Natural killer cell (primary cell): ENCODE data around the gene PIGT. TPM values are rescaled to one million over a fixed set of nuclear protein-coding genes. Genes with fewer than 3 reads are reported as not detected.
"Not testable (repeated sequence)": the region's sequence is repeated elsewhere in the genome, so short reads cannot be mapped to it uniquely, and the experiment has no call there.

Source experiments
- ATAC-seq, 3 donors: fragments of 150-1000 bp in 2 of 3; fragments of 200-7000 bp in 1 of 3; cut with Tn5 transposase; 1 replicate in 1 of 3; 2 replicates in 2 of 3; pipeline ENCODE4 v1.10.0; 2021; ENCODE audit warnings: mild to moderate bottlenecking in 2 of 3, moderate library complexity in 2 of 3
- DNase-seq, 2 donors: peaks; one replicate each; pipeline versions ENCODE4 v3.0.0 to v3.0.0-alpha.2; 2013 to 2021; ENCODE audit warnings: mixed read lengths in 1 of 2
- H3K27ac ChIP-seq: one replicate; pipeline ENCODE4 v1.5.1; 2013; ENCODE audit warnings: mild to moderate bottlenecking, low read length
- H3K27me3 ChIP-seq: one replicate; pipeline ENCODE4 v1.6.1; 2013; ENCODE audit warnings: low read length; ENCODE audit not compliant: control insufficient read depth, insufficient read depth
- H3K36me3 ChIP-seq: one replicate; pipeline ENCODE4 v1.6.1; 2013; ENCODE audit warnings: low read length; ENCODE audit not compliant: control insufficient read depth, insufficient read depth
- H3K4me1 ChIP-seq: one replicate; pipeline ENCODE4 v1.6.1; 2013; ENCODE audit warnings: low read length; ENCODE audit not compliant: control insufficient read depth, insufficient read depth
- H3K4me3 ChIP-seq: one replicate; pipeline ENCODE4 v1.5.1; 2013; ENCODE audit warnings: low read length
- H3K9me3 ChIP-seq: one replicate; pipeline ENCODE4 v1.6.1; 2013; ENCODE audit warnings: low read length; ENCODE audit not compliant: control insufficient read depth, insufficient read depth
- H3K27ac Mint-ChIP-seq, 2 donors: one replicate each; pipeline ENCODE4 v1.8.0; 2022; ENCODE audit warnings: mild to moderate bottlenecking in 2 of 2, mixed read lengths in 2 of 2, moderate library complexity in 1 of 2
- H3K27me3 Mint-ChIP-seq, 2 donors: one replicate each; pipeline ENCODE4 v1.8.0; 2022; ENCODE audit warnings: low read depth in 2 of 2, mixed read lengths in 2 of 2
- H3K36me3 Mint-ChIP-seq: one replicate; pipeline ENCODE4 v1.8.0; 2022; ENCODE audit warnings: mixed read lengths
- H3K4me1 Mint-ChIP-seq, 2 donors: one replicate each; pipeline ENCODE4 v1.8.0; 2022; ENCODE audit warnings: mixed read lengths in 2 of 2
- H3K4me3 Mint-ChIP-seq: one replicate; pipeline ENCODE4 v1.8.0; 2022; ENCODE audit warnings: mild to moderate bottlenecking, moderate library complexity, mixed read lengths
- H3K9me3 Mint-ChIP-seq, 2 donors: one replicate each; pipeline ENCODE4 v1.8.0; 2022; ENCODE audit warnings: mixed read lengths in 2 of 2
- WGBS: methylation state at CpG from one replicate; pipeline ENCODE4 v1.1.7; 2013; ENCODE audit warnings: missing lambda C conversion rate; ENCODE audit not compliant: insufficient coverage; 5-methylcytosine and 5-hydroxymethylcytosine counted together
- intact Hi-C: fragments of 100-400 bp; cut with micrococcal nuclease; formaldehyde crosslinking; loops from one replicate; pipeline ENCODE4 v1.14.2; 2022
- total RNA-seq, 4 donors: library from RNA; stranded (reverse); fragments of 120-200 nt in 1 of 4; gene quantifications; one replicate each; pipeline versions ENCODE4 v1.2.3 to v1.2.4, GENCODE V29; 2013 to 2022
- TF ChIP-seq, protein P1 (sequence below): fragments of 200-600 bp; IDR thresholded peaks from one replicate; pipeline ENCODE4 v1.8.0; 2022; ENCODE audit warnings: antibody characterized with exemption

The PIGT gene
- total RNA-seq, 3 donors from 2014 or later (not counting 1 experiment from before 2014, with no cell fraction given), result 173 to 190 (median 187) TPM

DNA sequence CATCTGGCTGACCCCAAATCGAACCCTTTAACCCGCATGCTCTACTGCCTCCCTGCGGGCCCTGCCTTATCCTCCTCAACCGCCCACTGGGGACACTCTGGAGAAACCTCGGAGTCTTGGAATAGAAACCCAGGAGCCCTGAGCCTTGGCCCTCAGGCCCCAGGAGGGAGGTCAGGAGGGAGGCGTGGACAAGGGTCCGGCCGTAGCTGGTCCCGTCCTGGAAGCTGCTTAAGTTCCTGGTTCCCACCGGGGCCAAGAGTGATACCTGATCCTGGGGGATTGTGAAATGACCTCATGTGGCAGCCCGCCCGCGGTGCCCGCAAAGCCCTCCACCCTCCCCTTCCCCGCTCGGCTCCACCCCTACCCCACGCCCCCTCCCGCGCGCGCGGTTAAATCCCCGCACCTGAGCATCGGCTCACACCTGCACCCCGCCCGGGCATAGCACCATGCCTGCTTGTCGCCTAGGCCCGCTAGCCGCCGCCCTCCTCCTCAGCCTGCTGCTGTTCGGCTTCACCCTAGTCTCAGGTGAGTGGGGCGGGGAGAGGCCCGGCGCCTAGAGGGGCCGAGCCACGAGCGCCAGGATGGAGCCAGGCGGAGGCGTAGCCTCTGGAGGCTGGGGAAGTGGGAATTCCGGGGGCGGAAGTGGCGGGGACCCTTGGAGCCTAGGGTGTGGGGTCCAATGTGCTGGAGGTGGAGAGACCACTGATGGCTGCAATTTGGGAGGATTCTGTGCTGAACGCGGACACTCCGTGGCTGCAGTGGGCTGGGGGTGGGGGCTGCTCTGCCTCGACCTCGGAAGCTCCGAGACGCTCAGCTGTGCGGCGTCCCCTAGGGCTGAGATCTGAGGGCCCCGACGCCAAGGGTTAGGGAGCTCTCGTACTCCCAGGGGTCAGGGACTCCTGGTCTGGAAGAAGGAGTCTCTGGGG lies 53.7 kb downstream of the PIGT start, which contains the start of gene WFDC2:
Gene WFDC2 (plus strand): TSS at position 418 of the 926 bp plus-strand sequence. CDS start 29 bp downstream, at position 447.
- intact Hi-C loops, result no loop called here
- Histone ChIP-seq H3K27ac (no peak within 1 kb of the TSS), H3K4me3 (no peak within 1 kb of the TSS), H3K9me3 (no peaks in the 10 kb centered on the region), H3K4me1 (peaks cover 14% of the 10 kb centered on the region), H3K27me3 (peaks cover 27% of the 10 kb centered on the region), H3K36me3 (no peaks in the 10 kb centered on the region)
- H3K27ac Mint-ChIP-seq, result no peak within 1 kb of the TSS
- ATAC-seq (peak in 1 of 3 donors; percentile 20), DNase-seq (no peak)
- peaks cover 0 to 7% of the 10 kb centered on the region in 2 donors for H3K4me1 Mint-ChIP-seq
- peaks cover 38 to 39% of the 10 kb centered on the region in 2 donors for H3K27me3 Mint-ChIP-seq
- 17% methylated on average over 54 of the region's 54 CpGs for WGBS
- H3K9me3 Mint-ChIP-seq, result no peaks in the 10 kb centered on the region
- TF ChIP-seq, protein P1, sequence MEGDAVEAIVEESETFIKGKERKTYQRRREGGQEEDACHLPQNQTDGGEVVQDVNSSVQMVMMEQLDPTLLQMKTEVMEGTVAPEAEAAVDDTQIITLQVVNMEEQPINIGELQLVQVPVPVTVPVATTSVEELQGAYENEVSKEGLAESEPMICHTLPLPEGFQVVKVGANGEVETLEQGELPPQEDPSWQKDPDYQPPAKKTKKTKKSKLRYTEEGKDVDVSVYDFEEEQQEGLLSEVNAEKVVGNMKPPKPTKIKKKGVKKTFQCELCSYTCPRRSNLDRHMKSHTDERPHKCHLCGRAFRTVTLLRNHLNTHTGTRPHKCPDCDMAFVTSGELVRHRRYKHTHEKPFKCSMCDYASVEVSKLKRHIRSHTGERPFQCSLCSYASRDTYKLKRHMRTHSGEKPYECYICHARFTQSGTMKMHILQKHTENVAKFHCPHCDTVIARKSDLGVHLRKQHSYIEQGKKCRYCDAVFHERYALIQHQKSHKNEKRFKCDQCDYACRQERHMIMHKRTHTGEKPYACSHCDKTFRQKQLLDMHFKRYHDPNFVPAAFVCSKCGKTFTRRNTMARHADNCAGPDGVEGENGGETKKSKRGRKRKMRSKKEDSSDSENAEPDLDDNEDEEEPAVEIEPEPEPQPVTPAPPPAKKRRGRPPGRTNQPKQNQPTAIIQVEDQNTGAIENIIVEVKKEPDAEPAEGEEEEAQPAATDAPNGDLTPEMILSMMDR, result no peak
- no peaks in the 10 kb centered on the region for H3K36me3 Mint-ChIP-seq
- peak within 1 kb of the TSS; percentile 35 for H3K4me3 Mint-ChIP-seq

DNA sequence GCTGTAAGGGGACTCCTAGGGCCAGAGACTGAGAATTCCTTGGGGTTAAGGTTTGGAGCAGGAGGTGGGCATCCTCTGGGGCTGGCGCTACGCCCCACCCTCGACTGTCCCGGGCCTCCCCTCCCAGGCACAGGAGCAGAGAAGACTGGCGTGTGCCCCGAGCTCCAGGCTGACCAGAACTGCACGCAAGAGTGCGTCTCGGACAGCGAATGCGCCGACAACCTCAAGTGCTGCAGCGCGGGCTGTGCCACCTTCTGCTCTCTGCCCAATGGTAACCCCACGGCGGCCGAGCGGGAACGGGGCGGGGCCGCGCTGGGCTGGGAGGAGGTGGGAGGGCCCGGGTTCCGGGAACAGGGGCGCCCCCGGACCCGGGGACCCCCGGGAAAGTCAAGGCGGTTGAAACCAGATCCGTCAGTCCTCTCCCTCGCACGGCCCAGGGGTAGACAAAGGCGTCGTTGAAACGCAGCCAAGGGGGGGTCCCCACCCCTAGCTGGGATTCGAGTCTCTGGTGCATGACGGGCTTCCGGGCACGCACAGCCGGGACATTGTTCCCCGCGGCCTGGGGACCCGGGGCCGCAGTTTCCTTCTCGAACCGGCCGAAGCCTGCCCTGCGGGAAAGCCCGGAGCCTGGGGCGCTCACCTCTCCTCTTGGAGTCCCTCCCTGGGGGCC lies 54.5 kb downstream of the PIGT start:
- H3K4me1 Mint-ChIP-seq, result peaks cover 0 to 7% of the 10 kb centered on the region in 2 donors
- TF ChIP-seq, protein P1, result no peak
- WGBS, result under 1% methylated on average over 50 of the region's 50 CpGs
- Histone ChIP-seq H3K4me1 (peaks cover 14% of the 10 kb centered on the region), H3K4me3 (no peak overlapping the region), H3K27ac (no peak overlapping the region), H3K27me3 (peaks cover 27% of the 10 kb centered on the region), H3K36me3 (no peaks in the 10 kb centered on the region), H3K9me3 (no peaks in the 10 kb centered on the region)
- H3K4me3 Mint-ChIP-seq, result peak overlapping the region; percentile 35
- no peaks in the 10 kb centered on the region for H3K36me3 Mint-ChIP-seq
- H3K9me3 Mint-ChIP-seq, result no peaks in the 10 kb centered on the region
- H3K27me3 Mint-ChIP-seq, result peaks cover 38 to 39% of the 10 kb centered on the region in 2 donors
- ATAC-seq (peak in 2 of 3 donors; percentile 24 to 61), DNase-seq (no peak)
- no peak overlapping the region for H3K27ac Mint-ChIP-seq
- intact Hi-C loops, result no loop called here

DNA sequence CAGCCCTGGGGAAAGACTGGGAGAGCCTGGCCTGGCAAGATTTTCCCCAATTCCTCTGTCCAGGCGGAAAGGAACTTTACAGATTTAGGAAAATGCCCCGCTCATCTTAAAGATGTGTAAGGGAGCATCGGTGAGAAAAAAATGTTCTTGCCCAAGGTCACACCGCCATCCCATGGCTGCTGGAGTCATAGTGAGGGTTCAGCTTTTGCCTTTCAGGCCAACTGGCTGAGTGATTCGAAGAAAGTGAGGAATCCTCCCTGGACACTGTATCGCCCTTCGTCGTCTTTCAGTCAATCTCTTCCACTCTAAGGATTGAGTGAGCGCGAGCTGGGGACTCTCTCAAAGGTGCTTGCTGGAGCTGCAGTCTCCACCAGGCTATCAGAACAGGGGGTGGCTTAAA lies 55.0 kb downstream of the PIGT start:
- intact Hi-C loops, result no loop called here
- Histone ChIP-seq H3K9me3 (no peaks in the 10 kb centered on the region), H3K4me3 (no peak overlapping the region), H3K36me3 (no peaks in the 10 kb centered on the region), H3K4me1 (peaks cover 14% of the 10 kb centered on the region), H3K27me3 (peaks cover 27% of the 10 kb centered on the region), H3K27ac (no peak overlapping the region)
- H3K9me3 Mint-ChIP-seq, result no peaks in the 10 kb centered on the region
- no peaks in the 10 kb centered on the region for H3K36me3 Mint-ChIP-seq
- DNase-seq (peak in 1 of 2 donors; percentile 29), ATAC-seq (peak in 1 of 3 donors; percentile 32)
- peaks cover 0 to 7% of the 10 kb centered on the region in 2 donors for H3K4me1 Mint-ChIP-seq
- H3K27me3 Mint-ChIP-seq, result peaks cover 36 to 39% of the 10 kb centered on the region in 2 donors
- WGBS, result 38% methylated on average over 10 of the region's 10 CpGs
- no peak overlapping the region for H3K4me3 Mint-ChIP-seq
- TF ChIP-seq, protein P1, result no peak
- H3K27ac Mint-ChIP-seq, result no peak overlapping the region

DNA sequence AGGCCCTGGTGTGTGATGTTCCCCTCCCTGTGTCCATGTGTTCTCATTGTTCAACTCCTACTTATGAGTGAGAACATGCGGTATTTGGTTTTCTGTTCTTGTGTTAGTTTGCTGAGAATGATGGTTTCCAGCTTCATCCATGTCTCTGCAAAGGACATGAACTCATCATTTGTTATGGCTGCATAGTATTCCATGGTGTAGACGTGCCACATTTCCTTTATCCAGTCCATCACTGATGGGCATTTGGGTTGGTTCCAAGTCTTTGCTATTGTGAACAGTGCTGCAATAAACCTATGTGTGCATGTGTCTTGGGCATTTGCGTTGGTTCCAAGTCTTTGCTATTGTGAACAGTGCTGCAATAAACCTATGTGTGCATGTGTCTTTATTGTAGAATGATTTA lies 56.3 kb downstream of the PIGT start:
- WGBS, result 68% methylated on average over 2 of the region's 3 CpGs
- H3K9me3 ChIP-seq, H3K4me3 ChIP-seq, H3K9me3 Mint-ChIP-seq, H3K27ac ChIP-seq, H3K36me3 Mint-ChIP-seq, intact Hi-C loops, ATAC-seq, H3K36me3 ChIP-seq, H3K4me1 Mint-ChIP-seq, H3K4me3 Mint-ChIP-seq, DNase-seq, H3K27ac Mint-ChIP-seq: not testable (repeated sequence)
- peaks cover 36 to 39% of the 10 kb centered on the region in 2 donors for H3K27me3 Mint-ChIP-seq
- Histone ChIP-seq H3K4me1 (peaks cover 14% of the 10 kb centered on the region), H3K27me3 (peaks cover 27% of the 10 kb centered on the region)
